Measurements from ENCODE around the gene H3-3A. TPM values are rescaled to one million over a fixed set of nuclear protein-coding genes. Genes with fewer than 3 reads are reported as not detected.

H3-3A gene
- total and polyA plus RNA-seq, 2 of the 8 experiments (the other 6 are each of a cell fraction or from before 2014, with no cell fraction given): 1,157 to 1,223 TPM

GRCh38 chr1:226041419-226041818 is 21.1 kb upstream of the H3-3A start:
- no peak overlapping the region for H3K18ac ChIP-seq (ENCODE audit: extremely low read depth, low read length)
- no peak overlapping the region for H2AFZ ChIP-seq (ENCODE audit: low read length)
- H4K5ac ChIP-seq (ENCODE audit: insufficient read length, low read depth, low read length): no peak overlapping the region
- no peak overlapping the region for H3K9ac ChIP-seq (replicated peaks in 1 of 4; ENCODE audit: extremely low read depth in 1 of 4, low read depth in 3 of 4, low read length in 3 of 4)
- H3K79me1 ChIP-seq (ENCODE audit: low read depth, low read length): no peaks in the 10 kb centered on the region
- POLR2A ChIA-PET (ENCODE audit: partially characterized antibody): interaction anchor here (1.4 to 3.8 kb wide), 3 partner anchors 12 to 41 kb away, joined by 3 to 21 read pairs (median 5); partner anchors contain the start of gene H3-3A
- H3K14ac ChIP-seq (ENCODE audit: insufficient read length): no peak overlapping the region
- no peak overlapping the region for H3K4ac ChIP-seq (replicated peaks; ENCODE audit: insufficient read length, low read depth, low read length)
- H3K27ac ChIP-seq (ENCODE audit: low read depth, low read length): no peak overlapping the region
- H3K36me3 ChIP-seq (ENCODE audit: control insufficient read depth in 2 of 4, insufficient read depth in 4 of 4, low read length in 3 of 4): no peaks in the 10 kb centered on the region
- no peak overlapping the region for H4K8ac ChIP-seq (ENCODE audit: extremely low read depth, insufficient read depth, low read length)
- no peak overlapping the region for H2BK15ac ChIP-seq (ENCODE audit: low read length)
- H3K23me2 ChIP-seq (ENCODE audit: low read depth, low read length): no peaks in the 10 kb centered on the region
- H3K9me3 ChIP-seq (ENCODE audit: insufficient read depth in 2 of 2, low read depth in 1 of 2, low read length in 1 of 2): no peaks in the 10 kb centered on the region
- no peak overlapping the region for H2BK20ac ChIP-seq (ENCODE audit: low read length)
- no peak overlapping the region for H2BK5ac ChIP-seq (ENCODE audit: low read depth, low read length)
- no peaks in the 10 kb centered on the region; a peak in 1 of 7 replicates for H3K27me3 ChIP-seq (replicated peaks in 1 of 4; ENCODE audit: control insufficient read depth in 3 of 4, extremely low read depth in 1 of 4, insufficient read depth in 3 of 4, low read length in 3 of 4)
- H3K4me2 ChIP-seq (ENCODE audit: insufficient read depth in 1 of 2, low read depth in 2 of 2, low read length in 2 of 2): no peak overlapping the region
- no peak overlapping the region for H2BK12ac ChIP-seq (ENCODE audit: low read depth, low read length)
- no peak overlapping the region for H4K91ac ChIP-seq (replicated peaks; ENCODE audit: insufficient read length, low read length)
- H3K4me1 ChIP-seq (replicated peaks in 1 of 4; ENCODE audit: control insufficient read depth in 3 of 4, insufficient read depth in 4 of 4, low read length in 3 of 4): no peaks in the 10 kb centered on the region
- no peak overlapping the region for H3K23ac ChIP-seq (ENCODE audit: insufficient read length)
- FAIRE-seq (no peak), DNase-seq (ENCODE audit: low read depth in 1 of 2, low spot score in 2 of 2) (no peak)
- WGBS, 2 experiments (ENCODE audit: extremely low coverage in 1 of 2, insufficient coverage in 1 of 2, insufficient read length in 1 of 2, insufficient replicate concordance in 2 of 2, low coverage in 1 of 2, low lambda C conversion rate in 2 of 2, missing lambda C conversion rate in 1 of 2): 84% methylated on average over 1 of the region's 1 CpG; no CpG with 5 or more reads in 1 of the 2 experiments
- H3K56ac ChIP-seq (replicated peaks; ENCODE audit: insufficient read length, low read depth, low read length): no peak overlapping the region
- CTCF ChIA-PET (ENCODE audit: partially characterized antibody): interaction anchor here (0.6 to 1.6 kb wide), 5 partner anchors 9 to 546 kb away, joined by 3 to 5 read pairs (median 3); no protein-coding TSS in a partner anchor
- H2AK5ac ChIP-seq (ENCODE audit: low read depth, low read length): no peak overlapping the region
- H3K4me3 ChIP-seq (ENCODE audit: extremely low read depth in 1 of 4, insufficient read depth in 2 of 4, low read depth in 3 of 4, low read length in 4 of 4): no peak overlapping the region
- H2BK120ac ChIP-seq (replicated peaks; ENCODE audit: low read depth, low read length): no peak overlapping the region
- no peaks in the 10 kb centered on the region for H3K79me2 ChIP-seq (ENCODE audit: control insufficient read depth in 1 of 2, insufficient read depth in 2 of 2, low read length in 2 of 2)
- no peaks in the 10 kb centered on the region for H4K20me1 ChIP-seq (replicated peaks in 1 of 2; ENCODE audit: control insufficient read depth in 1 of 2, insufficient read depth in 2 of 2, low read length in 2 of 2)
- TF ChIP-seq CTCF (IDR thresholded peaks at IDR 0.05; ENCODE audit: control extremely low read depth in 1 of 3, insufficient read depth in 1 of 3, low read depth in 1 of 3, low read length in 3 of 3): no peak
- TF ChIP-seq RAD21 (IDR thresholded peaks at IDR 0.05 in 1 of 2, conservative IDR thresholded peaks at IDR 0.05 in 1 of 2; ENCODE audit: low read depth in 2 of 2, low read length in 2 of 2): no peak
- TF ChIP-seq EP300 (IDR thresholded peaks at IDR 0.05; ENCODE audit: borderline replicate concordance in 1 of 2, low read depth in 2 of 2, low read length in 2 of 2): no peak
- no peak for TF ChIP-seq CHD2 (IDR thresholded peaks at IDR 0.05; ENCODE audit: low read length)
- TF ChIP-seq KDM4A (IDR thresholded peaks at IDR 0.05; ENCODE audit: low read depth, low read length, severe bottlenecking): no peak
- TF ChIP-seq TAF1 (IDR thresholded peaks at IDR 0.05; ENCODE audit: low read depth, low read length): no peak
- no peak for TF ChIP-seq NANOG (IDR thresholded peaks at IDR 0.05; ENCODE audit: insufficient read depth, low read depth, low read length, poor library complexity, severe bottlenecking)
- TF ChIP-seq SP2 (IDR thresholded peaks at IDR 0.05; ENCODE audit: low read length): no peak
- no peak for TF ChIP-seq SAP30 (IDR thresholded peaks at IDR 0.05; ENCODE audit: insufficient read depth, insufficient replicate concordance, low read length)
- no peak for TF ChIP-seq TCF12 (IDR thresholded peaks at IDR 0.05; ENCODE audit: low read depth, low read length)
- no peak for TF ChIP-seq TEAD4 (IDR thresholded peaks at IDR 0.05; ENCODE audit: low read depth, low read length)

All from H1 (cell line).